ENCODE data around the gene RAB20. TPM values are rescaled to one million over a fixed set of nuclear protein-coding genes. Genes with fewer than 3 reads are reported as not detected.
A peak's percentile ranks its signal among the peaks of the same experiment; 100 is the strongest.

Gene RAB20
- not detected in 2 replicates for polyA plus RNA-seq
- polyA minus RNA-seq: 0.35 TPM in 1 of 2 replicates, not detected in the other

- H2AFZ ChIP-seq (ENCODE audit: low read depth, low read length): peak within 1 kb of the TSS; percentile 65
- peaks cover 41% of the 10 kb centered on the region for H3K27me3 ChIP-seq (ENCODE audit: insufficient read depth, low read depth, low read length)
- H3K9ac ChIP-seq (ENCODE audit: low read length): peak within 1 kb of the TSS; percentile 51
These were observed at the start of gene RAB20 for GRCh38 chr13:110561344-110562035. TSS of gene RAB20 (minus strand) at chr13:110561722. CDS start at chr13:110561519, 203 bp downstream.

GRCh38 chr13:110610955-110611595 lies 49.6 kb upstream of the RAB20 start:
- no peaks in the 10 kb centered on the region for H3K9me2 ChIP-seq (ENCODE audit: insufficient read depth, low read length)
- H2AFZ ChIP-seq (ENCODE audit: low read depth, low read length): no peak overlapping the region

More at GRCh38 chr13:110561344-110562035, at the start of gene RAB20:
- Histone ChIP-seq H3K79me2 (replicated peaks; ENCODE audit: insufficient read depth, low read length) (no peaks in the 10 kb centered on the region), H3K36me3 (ENCODE audit: insufficient read depth, low read length) (no peaks in the 10 kb centered on the region), H3F3A (ENCODE audit: insufficient read depth, low read length, poor library complexity, severe bottlenecking) (no peaks in the 10 kb centered on the region), H3K4me3 (ENCODE audit: low read length) (peak within 1 kb of the TSS; percentile 85), H3K9me2 (ENCODE audit: insufficient read depth, low read length) (no peaks in the 10 kb centered on the region), H3K27ac (ENCODE audit: low read length) (no peak within 1 kb of the TSS), H3K4me2 (ENCODE audit: low read length) (peak within 1 kb of the TSS; percentile 51), H3K9me3 (ENCODE audit: low read length) (no peaks in the 10 kb centered on the region), H4K20me1 (ENCODE audit: insufficient read depth) (no peaks in the 10 kb centered on the region)
- TF ChIP-seq MXI1 (conservative IDR thresholded peaks at IDR 0.05; ENCODE audit: poor library complexity, severe bottlenecking) (peak; percentile 31), TAF1 (IDR thresholded peaks at IDR 0.05; ENCODE audit: low read depth) (no peak), EZH2 (IDR thresholded peaks at IDR 0.05; ENCODE audit: borderline replicate concordance, insufficient read depth, low read length, poor library complexity, severe bottlenecking) (peak; percentile 47)

GRCh38 chr13:110607675-110608224 lies 46.2 kb upstream of the RAB20 start:
- Histone ChIP-seq H2AFZ (ENCODE audit: low read depth, low read length) (no peak overlapping the region), H3K36me3 (ENCODE audit: insufficient read depth, low read length) (no peaks in the 10 kb centered on the region), H3K9me2 (ENCODE audit: insufficient read depth, low read length) (no peaks in the 10 kb centered on the region), H3K9ac (ENCODE audit: low read length) (no peak overlapping the region), H3K79me2 (replicated peaks; ENCODE audit: insufficient read depth, low read length) (no peaks in the 10 kb centered on the region), H3F3A (ENCODE audit: insufficient read depth, low read length, poor library complexity, severe bottlenecking) (no peaks in the 10 kb centered on the region), H4K20me1 (ENCODE audit: insufficient read depth) (no peaks in the 10 kb centered on the region), H3K4me2 (ENCODE audit: low read length) (no peak overlapping the region), H3K9me3 (ENCODE audit: low read length) (no peaks in the 10 kb centered on the region), H3K27me3 (ENCODE audit: insufficient read depth, low read depth, low read length) (no peaks in the 10 kb centered on the region), H3K4me3 (ENCODE audit: low read length) (no peak overlapping the region), H3K27ac (ENCODE audit: low read length) (no peak overlapping the region)
- TF ChIP-seq MXI1 (conservative IDR thresholded peaks at IDR 0.05; ENCODE audit: poor library complexity, severe bottlenecking) (no peak), SMC3 (conservative IDR thresholded peaks at IDR 0.05; ENCODE audit: poor library complexity) (no peak), CTCF (IDR thresholded peaks at IDR 0.05; ENCODE audit: poor library complexity, severe bottlenecking) (no peak), RAD21 (conservative IDR thresholded peaks at IDR 0.05) (no peak), POLR2AphosphoS5 (IDR thresholded peaks at IDR 0.05) (no peak), EP300 (conservative IDR thresholded peaks at IDR 0.05; ENCODE audit: poor library complexity, severe bottlenecking) (no peak), EZH2 (IDR thresholded peaks at IDR 0.05; ENCODE audit: borderline replicate concordance, insufficient read depth, low read length, poor library complexity, severe bottlenecking) (no peak), TAF1 (IDR thresholded peaks at IDR 0.05; ENCODE audit: low read depth) (no peak), REST (IDR thresholded peaks at IDR 0.05; ENCODE audit: borderline replicate concordance) (no peak)

More at GRCh38 chr13:110610955-110611595, 49.6 kb upstream of the RAB20 start:
- TF ChIP-seq POLR2AphosphoS5 (IDR thresholded peaks at IDR 0.05) (no peak), CTCF (IDR thresholded peaks at IDR 0.05; ENCODE audit: poor library complexity, severe bottlenecking) (no peak), RAD21 (conservative IDR thresholded peaks at IDR 0.05) (no peak)
- Histone ChIP-seq H3K36me3 (ENCODE audit: insufficient read depth, low read length) (no peaks in the 10 kb centered on the region), H3K4me3 (ENCODE audit: low read length) (no peak overlapping the region), H3K79me2 (replicated peaks; ENCODE audit: insufficient read depth, low read length) (peaks cover 2% of the 10 kb centered on the region), H3K9ac (ENCODE audit: low read length) (no peak overlapping the region), H3K27me3 (ENCODE audit: insufficient read depth, low read depth, low read length) (no peaks in the 10 kb centered on the region), H3F3A (ENCODE audit: insufficient read depth, low read length, poor library complexity, severe bottlenecking) (no peaks in the 10 kb centered on the region), H3K27ac (ENCODE audit: low read length) (no peak overlapping the region), H3K9me3 (ENCODE audit: low read length) (no peaks in the 10 kb centered on the region), H4K20me1 (ENCODE audit: insufficient read depth) (no peaks in the 10 kb centered on the region), H3K4me2 (ENCODE audit: low read length) (no peak overlapping the region)
